Measurements from ENCODE around the gene FREM2. TPM values are rescaled to one million over a fixed set of nuclear protein-coding genes. Genes with fewer than 3 reads are reported as not detected.

The FREM2 gene
- total RNA-seq, 6 donors from 2014 or later = 7.8 to 26.6 (median 17.3) TPM

DNA sequence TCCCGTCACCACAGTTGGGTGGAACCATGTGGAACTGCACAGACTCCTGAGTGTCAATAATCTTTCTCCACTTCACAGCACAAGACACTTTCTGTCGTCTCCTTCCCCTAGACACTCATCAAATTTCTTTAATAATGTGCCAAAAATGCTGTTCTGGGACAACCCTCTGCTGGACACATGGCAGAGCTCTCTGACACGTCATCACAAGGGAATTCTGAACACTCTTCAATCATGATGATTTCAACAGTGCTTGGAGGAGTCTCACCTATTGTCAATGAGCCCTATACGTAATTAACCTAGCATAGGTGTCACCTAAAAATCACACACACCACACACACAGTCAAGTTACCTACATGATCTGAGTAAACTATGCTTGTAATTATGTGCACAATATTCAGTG, 162.4 kb downstream of the FREM2 start:
- TF ChIP-seq POLR2A (IDR thresholded peaks at IDR 0.05) (no peak), EP300 (IDR thresholded peaks at IDR 0.05) (no peak), POLR2AphosphoS5 (IDR thresholded peaks at IDR 0.05) (no peak)
- TF ChIP-seq, protein P1, sequence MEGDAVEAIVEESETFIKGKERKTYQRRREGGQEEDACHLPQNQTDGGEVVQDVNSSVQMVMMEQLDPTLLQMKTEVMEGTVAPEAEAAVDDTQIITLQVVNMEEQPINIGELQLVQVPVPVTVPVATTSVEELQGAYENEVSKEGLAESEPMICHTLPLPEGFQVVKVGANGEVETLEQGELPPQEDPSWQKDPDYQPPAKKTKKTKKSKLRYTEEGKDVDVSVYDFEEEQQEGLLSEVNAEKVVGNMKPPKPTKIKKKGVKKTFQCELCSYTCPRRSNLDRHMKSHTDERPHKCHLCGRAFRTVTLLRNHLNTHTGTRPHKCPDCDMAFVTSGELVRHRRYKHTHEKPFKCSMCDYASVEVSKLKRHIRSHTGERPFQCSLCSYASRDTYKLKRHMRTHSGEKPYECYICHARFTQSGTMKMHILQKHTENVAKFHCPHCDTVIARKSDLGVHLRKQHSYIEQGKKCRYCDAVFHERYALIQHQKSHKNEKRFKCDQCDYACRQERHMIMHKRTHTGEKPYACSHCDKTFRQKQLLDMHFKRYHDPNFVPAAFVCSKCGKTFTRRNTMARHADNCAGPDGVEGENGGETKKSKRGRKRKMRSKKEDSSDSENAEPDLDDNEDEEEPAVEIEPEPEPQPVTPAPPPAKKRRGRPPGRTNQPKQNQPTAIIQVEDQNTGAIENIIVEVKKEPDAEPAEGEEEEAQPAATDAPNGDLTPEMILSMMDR (IDR thresholded peaks at IDR 0.05) = no peak
- ATAC-seq (ENCODE audit: low FRiP score in 2 of 2) = no peak

DNA sequence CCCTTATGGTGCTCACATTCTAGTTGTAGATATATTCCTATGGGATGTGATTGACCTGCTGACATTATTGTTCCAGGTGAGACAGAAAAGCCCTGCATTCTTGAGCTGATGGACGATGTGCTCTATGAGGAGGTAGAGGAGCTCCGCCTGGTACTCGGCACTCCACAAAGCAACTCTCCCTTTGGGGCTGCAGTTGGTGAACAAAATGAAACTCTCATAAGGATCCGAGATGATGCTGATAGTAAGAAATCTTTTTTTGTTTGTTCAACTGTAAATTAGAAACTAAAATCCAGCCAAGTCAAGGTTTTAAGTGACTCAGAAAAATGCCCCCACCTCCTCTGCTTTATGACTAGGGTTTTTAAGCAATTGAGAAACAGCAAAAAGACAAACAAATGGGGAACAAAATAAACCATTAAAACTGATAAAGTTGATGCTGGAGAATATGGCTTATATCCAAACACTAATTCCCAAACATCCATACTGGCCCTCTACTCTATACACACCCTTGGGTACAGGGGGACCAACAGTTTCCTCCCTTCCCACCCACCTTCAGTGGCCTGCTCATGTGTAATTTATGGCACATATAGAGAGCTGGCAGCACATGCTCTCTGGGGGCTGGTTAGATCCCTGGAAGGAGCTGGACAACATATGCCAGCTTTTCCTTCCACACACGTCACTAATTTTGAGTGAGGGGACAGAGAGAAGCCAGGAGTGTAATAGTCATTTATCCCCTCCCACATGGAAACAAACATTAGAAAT, 164.2 kb downstream of the FREM2 start:
- TF ChIP-seq, protein P1 (IDR thresholded peaks at IDR 0.05) = no peak
- no peak for TF ChIP-seq POLR2AphosphoS5 (IDR thresholded peaks at IDR 0.05)
- TF ChIP-seq POLR2A (IDR thresholded peaks at IDR 0.05) = no peak
- no peak for TF ChIP-seq EP300 (IDR thresholded peaks at IDR 0.05)
- WGBS, 2 donors = 70 to 71% methylated on average over 5 of the region's 5 CpGs
- DNase-seq (no peak), ATAC-seq (ENCODE audit: low FRiP score in 2 of 2) (no peak)
- H3K36me3 ChIP-seq = no peaks in the 10 kb centered on the region
- no peak overlapping the region for H3K27ac ChIP-seq
- no peaks in the 10 kb centered on the region for H3K4me1 ChIP-seq
- H3K9me3 ChIP-seq = no peaks in the 10 kb centered on the region
- no peak overlapping the region for H3K4me3 ChIP-seq
- no peaks in the 10 kb centered on the region for H3K27me3 ChIP-seq

More for the DNA sequence above, 162.4 kb downstream of the FREM2 start:
- Histone ChIP-seq H3K27me3 (no peaks in the 10 kb centered on the region), H3K4me3 (no peak overlapping the region), H3K9me3 (no peaks in the 10 kb centered on the region), H3K27ac (no peak overlapping the region), H3K4me1 (no peaks in the 10 kb centered on the region), H3K36me3 (no peaks in the 10 kb centered on the region)
- no peak for DNase-seq
- 52 to 63% methylated on average over 4 of the region's 4 CpGs for WGBS, 2 donors

DNA sequence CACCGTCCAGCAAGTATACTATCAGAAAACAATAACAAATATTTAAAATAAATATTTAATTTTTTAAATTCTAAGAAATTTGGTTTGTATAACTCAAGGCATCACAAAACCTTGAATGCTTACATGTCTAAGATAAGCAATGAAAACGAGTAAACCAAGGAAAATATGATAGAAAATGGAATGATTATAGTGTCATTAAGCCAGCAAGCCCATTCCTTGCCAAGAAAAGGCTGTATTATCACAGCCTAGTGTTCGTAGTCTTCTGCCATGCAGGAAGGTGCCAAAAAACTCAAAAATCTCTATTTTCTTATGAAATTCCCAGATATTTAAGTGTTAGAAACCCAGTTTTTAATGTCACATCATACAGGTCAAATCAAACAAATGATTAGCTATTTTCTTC, 167.3 kb downstream of the FREM2 start:
- ATAC-seq (ENCODE audit: low FRiP score in 2 of 2) = no peak
- no peak for DNase-seq
- no peaks in the 10 kb centered on the region for H3K4me1 ChIP-seq
- no peaks in the 10 kb centered on the region for H3K9me3 ChIP-seq
- WGBS, 2 donors = 58 to 80% methylated on average over 3 of the region's 3 CpGs
- no peaks in the 10 kb centered on the region for H3K27me3 ChIP-seq
- no peak overlapping the region for H3K4me3 ChIP-seq
- H3K36me3 ChIP-seq = no peaks in the 10 kb centered on the region
- no peak overlapping the region for H3K27ac ChIP-seq
- TF ChIP-seq POLR2A (IDR thresholded peaks at IDR 0.05) (no peak), POLR2AphosphoS5 (IDR thresholded peaks at IDR 0.05) (no peak)

DNA sequence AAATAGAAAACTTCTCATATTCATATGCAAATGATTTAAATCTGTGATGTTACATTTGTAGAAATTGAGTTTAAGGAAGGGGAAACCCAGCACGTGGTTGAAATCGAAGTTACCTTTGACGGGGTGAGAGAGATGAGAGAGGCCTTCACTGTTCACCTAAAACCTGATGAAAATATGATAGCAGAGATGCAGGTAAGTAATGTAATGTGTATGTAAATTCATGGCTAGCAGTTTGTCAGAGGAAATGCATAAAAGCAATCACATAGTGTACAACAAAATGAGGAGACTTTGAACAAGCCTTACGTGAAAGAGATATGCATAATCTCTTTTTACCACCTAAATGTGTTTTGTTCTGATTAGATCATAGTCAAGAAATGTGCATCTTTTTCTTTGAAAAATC, 169.2 kb downstream of the FREM2 start:
- DNase-seq = no peak
- WGBS, 2 donors = 75 to 77% methylated on average over 4 of the region's 4 CpGs
- H3K27ac ChIP-seq = no peak overlapping the region
- no peak for ATAC-seq (ENCODE audit: low FRiP score in 2 of 2)
- no peaks in the 10 kb centered on the region for H3K9me3 ChIP-seq
- H3K27me3 ChIP-seq = no peaks in the 10 kb centered on the region
- no peaks in the 10 kb centered on the region for H3K4me1 ChIP-seq
- no peak overlapping the region for H3K4me3 ChIP-seq
- peaks cover 0 to 3% (median 0%) of the 10 kb centered on the region in 4 donors for H3K36me3 ChIP-seq
- no peak for TF ChIP-seq EP300 (IDR thresholded peaks at IDR 0.05)
- no peak for TF ChIP-seq POLR2AphosphoS5 (IDR thresholded peaks at IDR 0.05)
- TF ChIP-seq, protein P1 (IDR thresholded peaks at IDR 0.05) = no peak
- TF ChIP-seq POLR2A (IDR thresholded peaks at IDR 0.05) = no peak

DNA sequence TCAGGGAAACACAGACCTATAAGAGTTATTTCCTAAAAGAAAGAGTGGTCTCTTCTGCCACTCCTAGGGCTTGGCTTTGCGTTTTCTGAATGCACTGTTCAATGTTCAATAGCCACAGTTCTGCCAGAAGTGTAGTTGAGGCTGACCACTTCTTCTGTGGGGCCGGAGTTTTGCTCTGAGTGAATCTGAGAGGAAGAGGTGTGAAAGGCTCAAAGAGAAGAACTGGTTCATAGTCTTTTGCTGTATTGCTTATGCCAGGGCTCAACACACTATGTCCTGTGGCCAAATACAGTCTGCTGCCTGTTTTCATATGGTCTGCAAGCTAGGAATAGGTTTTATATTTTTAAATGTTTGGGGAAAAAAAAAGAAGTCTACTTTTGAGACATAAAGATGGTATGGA, 175.6 kb downstream of the FREM2 start:
- TF ChIP-seq EP300 (IDR thresholded peaks at IDR 0.05) = no peak
- no peak for TF ChIP-seq POLR2AphosphoS5 (IDR thresholded peaks at IDR 0.05)
- TF ChIP-seq, protein P1 (IDR thresholded peaks at IDR 0.05) = no peak
- TF ChIP-seq POLR2A (IDR thresholded peaks at IDR 0.05) = no peak
- Histone ChIP-seq H3K4me3 (no peak overlapping the region), H3K9me3 (no peaks in the 10 kb centered on the region), H3K27ac (no peak overlapping the region), H3K4me1 (no peaks in the 10 kb centered on the region), H3K27me3 (no peaks in the 10 kb centered on the region), H3K36me3 (peaks cover 0 to 3% (median 0%) of the 10 kb centered on the region in 4 donors)
- WGBS, 2 donors = 64 to 82% methylated on average over 2 of the region's 2 CpGs
- DNase-seq = no peak
- no peak for ATAC-seq (ENCODE audit: low FRiP score in 2 of 2)

All from upper lobe of left lung (tissue), 6 donors.